SU-DHL-6 (cell line): ENCODE data around the gene HPCAL4.

Experiments used
- EZH2phosphoT487 ChIP-seq: fragments of 200-600 bp; sonication (generic), shearing (Covaris generic); conservative IDR thresholded peaks from 2 replicates; pipeline ENCODE4 v1.6.1; 2018; ENCODE audit warnings: mild to moderate bottlenecking, antibody characterized with exemption, low read length, moderate library complexity, mixed read lengths
- TF ChIP-seq, protein P1 (sequence below): fragments of 200-600 bp; sonication (generic); IDR thresholded peaks from one replicate; pipeline ENCODE4 v1.5.1; 2017; ENCODE audit warnings: antibody characterized with exemption, mild to moderate bottlenecking, low read length, moderate library complexity; ENCODE audit not compliant: insufficient read depth, poor library complexity, severe bottlenecking

DNA sequence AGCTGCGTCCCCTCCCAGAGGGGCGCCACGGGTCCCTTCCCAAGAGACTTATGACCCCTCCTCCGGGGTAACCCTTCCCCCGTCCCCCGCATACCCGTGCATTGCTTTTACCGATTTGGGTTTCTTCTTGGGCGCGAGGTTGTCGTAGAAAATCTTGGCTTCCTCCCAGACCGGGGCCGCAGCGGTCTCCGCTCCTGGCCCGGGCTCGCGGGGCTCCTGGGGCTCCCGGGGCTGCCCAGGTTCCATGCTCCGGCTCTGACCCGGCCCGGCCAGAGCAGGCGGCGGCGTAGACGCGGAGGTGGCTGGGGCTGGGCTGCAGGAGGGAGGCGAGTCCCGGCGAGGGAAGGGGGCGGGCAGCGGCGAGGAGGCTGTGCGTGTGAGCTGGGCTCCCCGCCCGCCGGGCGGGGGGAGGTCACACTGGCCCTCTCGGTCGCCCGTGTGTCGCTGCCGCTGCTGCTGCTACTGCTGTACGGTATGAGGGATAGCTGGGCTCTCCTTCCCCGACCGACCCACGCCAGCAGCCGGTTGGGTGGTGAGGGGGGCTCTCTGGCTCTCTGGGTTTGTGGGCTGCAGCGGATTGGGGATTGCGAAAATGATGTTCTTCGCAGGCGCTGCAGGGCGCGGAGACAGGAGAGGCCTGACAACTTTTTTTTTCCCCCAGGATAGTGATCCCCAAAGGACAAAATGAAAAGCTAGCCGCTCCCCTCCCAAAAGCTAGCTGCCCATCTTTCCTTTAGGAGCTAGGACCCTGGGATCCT is 19.3 kb downstream of the HPCAL4 start, which contains the start of gene NT5C1A:
- TF ChIP-seq, protein P1, sequence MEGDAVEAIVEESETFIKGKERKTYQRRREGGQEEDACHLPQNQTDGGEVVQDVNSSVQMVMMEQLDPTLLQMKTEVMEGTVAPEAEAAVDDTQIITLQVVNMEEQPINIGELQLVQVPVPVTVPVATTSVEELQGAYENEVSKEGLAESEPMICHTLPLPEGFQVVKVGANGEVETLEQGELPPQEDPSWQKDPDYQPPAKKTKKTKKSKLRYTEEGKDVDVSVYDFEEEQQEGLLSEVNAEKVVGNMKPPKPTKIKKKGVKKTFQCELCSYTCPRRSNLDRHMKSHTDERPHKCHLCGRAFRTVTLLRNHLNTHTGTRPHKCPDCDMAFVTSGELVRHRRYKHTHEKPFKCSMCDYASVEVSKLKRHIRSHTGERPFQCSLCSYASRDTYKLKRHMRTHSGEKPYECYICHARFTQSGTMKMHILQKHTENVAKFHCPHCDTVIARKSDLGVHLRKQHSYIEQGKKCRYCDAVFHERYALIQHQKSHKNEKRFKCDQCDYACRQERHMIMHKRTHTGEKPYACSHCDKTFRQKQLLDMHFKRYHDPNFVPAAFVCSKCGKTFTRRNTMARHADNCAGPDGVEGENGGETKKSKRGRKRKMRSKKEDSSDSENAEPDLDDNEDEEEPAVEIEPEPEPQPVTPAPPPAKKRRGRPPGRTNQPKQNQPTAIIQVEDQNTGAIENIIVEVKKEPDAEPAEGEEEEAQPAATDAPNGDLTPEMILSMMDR: no peak
- TF ChIP-seq EZH2phosphoT487: no peak
